GM18526 (cell line): ENCODE results near the gene OAT.

ENCODE experiments used
- POLR2A ChIP-seq: IDR thresholded peaks from 3 replicates; pipeline ENCODE4 v1.6.1; 2011; ENCODE audit not compliant: insufficient read length; ENCODE audit errors: extremely low read depth

OAT gene

DNA sequence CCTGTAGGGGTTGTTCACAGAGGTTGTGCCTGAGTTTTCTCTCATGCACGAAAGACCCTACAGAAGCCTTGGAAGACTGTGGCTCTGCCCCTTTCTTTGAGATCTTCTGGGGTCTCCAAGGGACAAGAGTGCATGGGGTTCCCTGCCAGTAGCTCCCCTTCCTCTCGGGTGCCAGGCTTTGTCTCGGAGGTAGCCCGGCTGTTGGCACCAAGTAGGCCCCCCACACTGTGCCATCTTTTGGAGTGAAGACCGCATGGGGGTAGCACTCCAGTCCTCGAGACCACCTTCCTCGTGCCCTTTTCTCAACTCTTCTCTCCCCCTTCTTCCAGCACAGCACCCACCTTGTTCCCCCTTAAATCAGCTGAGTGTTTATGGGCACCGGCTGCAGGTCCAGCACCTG is 41.6 kb downstream of the OAT start:
- no peak for TF ChIP-seq POLR2A

- no peak for TF ChIP-seq POLR2A
Measured at GRCh38 chr10:124376411-124376810, 42.3 kb downstream of the OAT start.

DNA sequence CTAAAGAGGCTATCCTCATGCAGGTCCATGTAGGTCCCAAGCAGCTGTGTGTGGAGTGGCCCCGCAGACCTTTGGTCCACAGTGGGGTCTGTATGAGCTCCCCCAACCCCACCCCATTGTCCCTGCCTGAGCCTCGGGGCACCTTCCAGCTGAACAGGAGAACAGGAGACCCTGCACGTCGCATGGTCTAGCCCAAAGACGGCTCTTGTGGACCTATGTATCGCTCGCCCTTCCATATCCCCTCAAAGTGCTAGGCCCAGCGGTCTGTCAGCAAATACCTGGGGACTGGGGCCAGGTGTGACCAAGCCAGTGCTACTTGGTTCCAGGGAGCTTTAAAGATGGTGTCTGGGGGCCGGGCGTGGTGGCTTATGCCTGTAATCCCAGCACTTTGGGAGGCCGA is 43.0 kb downstream of the OAT start:
- no peak for TF ChIP-seq POLR2A

- no peak for TF ChIP-seq POLR2A
Measured at GRCh38 chr10:124375353-124375614, 43.4 kb downstream of the OAT start.

DNA sequence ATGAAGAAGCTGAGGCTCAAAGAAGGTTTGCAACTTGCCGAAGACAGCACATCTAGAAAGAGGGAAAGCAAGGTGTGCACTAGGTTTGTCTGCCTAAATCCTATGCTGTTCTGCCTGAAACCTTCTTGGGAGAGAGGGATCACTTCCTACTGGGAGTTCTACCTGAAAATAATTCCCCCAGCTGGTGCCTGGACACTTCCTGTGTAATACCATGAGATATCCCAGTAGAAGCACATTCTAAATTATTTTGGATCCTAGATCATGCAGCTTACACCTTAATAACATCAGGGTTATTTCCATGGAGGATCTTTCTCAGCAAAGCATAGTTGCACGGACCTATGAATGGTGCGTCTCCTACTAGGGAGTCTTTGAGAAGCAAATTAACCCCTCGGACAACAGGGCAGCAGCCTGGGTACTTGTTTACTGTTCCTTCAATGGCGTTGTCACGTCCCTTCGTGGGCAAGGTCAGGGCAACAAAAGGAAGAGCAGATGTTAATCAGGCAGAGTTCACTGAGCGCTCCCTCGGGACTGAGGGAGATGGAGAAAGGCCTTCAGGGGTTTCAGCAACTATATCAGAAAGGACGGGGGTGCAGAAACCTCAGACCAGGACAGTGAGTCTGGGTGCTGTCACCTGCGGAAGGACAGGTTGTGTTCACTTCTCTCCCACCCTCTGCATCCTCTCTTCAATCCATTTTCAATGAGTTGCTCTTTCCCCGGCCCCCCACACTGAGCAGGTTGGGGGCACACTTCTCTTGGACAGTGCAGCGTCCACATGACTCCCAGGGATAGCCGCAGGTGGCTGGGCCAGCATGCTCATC is 44.0 kb downstream of the OAT start:
- no peak for TF ChIP-seq POLR2A

DNA sequence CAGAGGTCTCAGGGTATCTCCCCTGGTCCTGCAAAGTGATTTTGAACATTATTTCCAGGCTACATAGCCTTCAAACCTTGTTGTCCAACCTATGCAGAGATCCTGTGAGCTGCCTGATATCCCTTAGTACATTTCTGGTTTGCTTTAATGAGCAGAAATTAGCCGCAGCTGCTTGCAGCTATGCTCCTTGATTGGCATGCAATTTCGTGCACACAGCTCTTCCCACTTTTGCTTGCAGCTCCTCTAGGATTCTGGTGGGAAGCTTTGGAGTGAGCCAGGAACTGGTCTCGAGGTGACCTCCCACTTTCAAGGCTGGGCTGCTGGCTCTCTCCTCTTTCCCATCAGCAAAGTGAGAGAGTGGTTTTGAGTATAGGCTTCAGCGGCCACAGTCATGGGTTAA is 45.8 kb downstream of the OAT start:
- TF ChIP-seq POLR2A: no peak

DNA sequence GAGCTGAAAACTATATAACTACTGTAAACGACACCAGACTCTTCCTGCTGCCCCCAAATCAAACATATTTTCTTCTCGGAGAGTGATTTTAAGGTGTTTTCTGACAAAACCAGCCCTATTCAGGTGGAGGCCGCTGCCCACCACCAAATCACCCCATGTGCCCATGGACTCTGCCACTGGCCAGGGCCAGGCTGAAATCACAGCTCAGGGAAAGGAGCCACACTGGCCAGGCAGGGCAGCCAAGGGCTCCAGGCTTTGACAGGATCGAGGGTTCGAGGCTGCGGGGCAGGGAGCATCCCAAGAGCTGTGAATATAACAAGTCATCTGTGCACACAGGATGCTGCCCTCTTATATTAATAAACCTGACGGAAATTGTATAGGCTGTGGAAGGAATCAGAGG is 48.3 kb downstream of the OAT start:
- no peak for TF ChIP-seq POLR2A

DNA sequence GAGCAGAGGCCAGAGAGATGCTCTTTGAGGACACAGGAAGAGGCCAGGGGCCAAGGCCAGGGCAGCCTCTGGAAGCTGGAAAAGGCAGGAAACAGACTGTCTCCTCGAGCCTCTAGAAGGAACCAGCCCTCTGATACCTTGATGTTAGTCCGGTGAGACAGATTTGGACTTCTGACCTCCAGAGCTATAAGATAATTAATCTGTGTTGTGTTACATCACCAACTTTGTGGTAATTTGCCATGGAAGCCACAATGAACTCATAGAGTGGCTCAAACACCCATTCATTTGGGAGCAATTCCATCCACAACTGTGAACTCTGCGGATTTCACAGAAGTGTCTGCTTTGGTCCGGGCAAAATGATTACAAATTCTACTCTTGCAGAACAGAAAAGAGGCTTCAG is 48.7 kb downstream of the OAT start:
- no peak for TF ChIP-seq POLR2A

DNA sequence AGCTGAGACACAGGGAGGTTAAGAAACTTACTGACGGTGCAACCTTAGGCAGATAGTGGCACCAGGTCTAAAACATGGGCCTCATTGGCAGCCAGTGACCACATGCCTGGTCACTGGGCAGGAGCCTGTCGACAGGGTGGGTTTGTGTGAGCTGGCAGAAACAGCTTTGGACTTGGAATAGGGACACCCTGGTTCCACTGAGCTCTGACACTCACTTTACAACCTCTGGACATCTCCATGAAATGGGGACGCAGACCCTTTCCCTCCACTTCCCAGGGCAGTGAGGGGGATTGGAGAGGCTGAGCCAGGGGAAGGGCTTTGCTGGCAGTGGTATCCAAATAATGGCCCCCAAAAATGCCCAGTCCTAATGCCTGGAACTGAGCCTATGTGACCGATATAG is 49.7 kb downstream of the OAT start:
- no peak for TF ChIP-seq POLR2A

GRCh38 chr10:124367936-124368335 is 50.8 kb downstream of the OAT start:
- TF ChIP-seq POLR2A: no peak

- no peak for TF ChIP-seq POLR2A
Measured at GRCh38 chr10:124367414-124367813, 51.3 kb downstream of the OAT start.

DNA sequence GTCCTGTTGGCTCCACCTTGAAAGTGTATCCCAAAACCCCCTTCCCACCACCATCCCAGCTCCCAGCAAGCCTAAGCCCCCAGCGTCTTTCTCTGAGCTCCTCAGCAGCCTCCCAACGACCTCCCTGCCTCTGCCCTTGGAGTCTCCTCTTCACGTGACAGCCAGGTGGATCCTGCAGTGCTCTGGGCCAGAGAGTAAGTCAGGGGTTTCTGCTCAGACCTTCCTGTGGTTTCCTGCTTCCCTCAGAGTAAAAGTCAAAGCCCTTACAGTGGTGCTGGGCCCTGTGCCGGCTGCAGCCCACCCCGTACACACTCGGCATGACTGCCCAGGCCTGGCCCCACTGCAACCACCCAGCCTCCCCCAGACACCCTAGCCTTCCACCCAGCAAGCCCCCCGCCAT is 51.9 kb downstream of the OAT start:
- no peak for TF ChIP-seq POLR2A

GRCh38 chr10:124366343-124366742 is 52.4 kb downstream of the OAT start:
- TF ChIP-seq POLR2A: no peak

- no peak for TF ChIP-seq POLR2A
Measured at GRCh38 chr10:124364674-124365073, 54.0 kb downstream of the OAT start.

DNA sequence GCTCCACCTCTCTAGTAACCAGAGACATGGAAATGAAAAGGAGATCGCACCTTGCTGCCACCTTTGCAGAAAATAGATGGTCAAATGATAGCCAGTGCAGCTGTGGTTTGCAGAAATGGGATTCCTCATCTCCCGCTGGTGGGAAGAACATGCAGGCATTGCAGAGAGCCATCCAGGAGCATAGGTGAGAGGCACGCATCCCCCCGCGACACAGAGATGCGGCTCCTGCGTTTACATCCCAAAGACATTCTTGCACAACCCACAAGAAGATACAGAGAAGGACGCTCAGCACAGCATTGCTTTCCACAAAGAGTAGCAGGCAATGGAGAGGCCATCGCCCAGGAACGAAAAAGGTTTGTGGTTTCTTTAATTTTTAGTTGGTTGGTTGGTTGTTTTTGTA is 56.2 kb downstream of the OAT start:
- no peak for TF ChIP-seq POLR2A

GRCh38 chr10:124359336-124359832 is 59.3 kb downstream of the OAT start:
- no peak for TF ChIP-seq POLR2A

DNA sequence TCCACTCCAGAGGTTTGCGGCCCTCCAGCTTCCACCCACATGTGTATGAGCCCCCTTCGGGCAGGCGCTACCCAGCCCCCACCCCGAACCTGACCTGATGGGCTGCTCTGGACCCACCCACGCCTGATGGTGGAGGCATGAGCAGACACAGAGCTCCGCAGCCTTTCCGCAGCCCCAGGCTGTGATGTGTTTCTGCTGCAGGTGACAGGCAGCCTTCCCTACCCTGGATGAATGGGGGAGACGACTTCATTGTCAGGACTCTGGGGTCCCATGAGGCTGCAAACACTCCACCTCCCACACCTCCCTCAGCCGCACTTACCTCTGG is 61.2 kb downstream of the OAT start:
- no peak for TF ChIP-seq POLR2A
